Stimulated activated naive CD8-positive, alpha-beta T cell treated with anti-CD3 and anti-CD28 coated beads, Interleukin-15, Interleukin-2, amounts not matched to agents 100 ng/mL and 50 ng/mL, for 24 hours (primary cell): ENCODE measurements around the gene SLC31A2.

Experiments used
- H3K27ac Mint-ChIP-seq: one replicate; pipeline ENCODE4 v1.8.0; 2021; ENCODE audit warnings: mild to moderate bottlenecking, mixed read lengths
- H3K27me3 Mint-ChIP-seq: one replicate; pipeline ENCODE4 v1.8.0; 2021; ENCODE audit warnings: mixed read lengths
- H3K36me3 Mint-ChIP-seq: one replicate; pipeline ENCODE4 v1.8.0; 2021; ENCODE audit warnings: low read depth, mixed read lengths
- H3K4me1 Mint-ChIP-seq: one replicate; pipeline ENCODE4 v1.8.0; 2021; ENCODE audit warnings: low read depth, mixed read lengths
- H3K4me3 Mint-ChIP-seq: one replicate; pipeline ENCODE4 v1.8.0; 2021; ENCODE audit warnings: mild to moderate bottlenecking, mixed read lengths
- H3K9me3 Mint-ChIP-seq: one replicate; pipeline ENCODE4 v1.8.0; 2021; ENCODE audit warnings: mixed read lengths

SLC31A2 gene

DNA sequence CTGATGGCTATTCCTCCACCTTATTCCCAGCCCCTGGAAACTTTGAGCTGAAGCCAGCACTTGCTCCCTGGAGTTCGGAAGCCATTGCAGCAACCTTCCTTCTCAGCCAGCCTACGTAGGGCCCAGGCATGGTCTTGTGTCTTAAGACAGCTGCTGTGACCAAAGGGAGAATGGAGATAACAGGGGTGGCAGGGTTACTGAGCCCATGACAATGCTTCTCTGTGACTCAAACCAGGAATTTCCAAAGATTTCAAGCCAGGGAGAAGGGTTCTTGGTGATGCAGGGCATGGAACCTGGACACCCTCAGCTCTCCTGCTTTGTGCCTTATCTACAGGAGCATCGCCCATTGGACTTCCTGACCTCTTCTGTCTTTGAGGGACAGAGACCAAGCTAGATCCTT lies 12.2 kb downstream of the SLC31A2 start:
- no peak overlapping the region for H3K4me3 Mint-ChIP-seq
- H3K4me1 Mint-ChIP-seq = no peaks in the 10 kb centered on the region
- H3K9me3 Mint-ChIP-seq = no peaks in the 10 kb centered on the region
- H3K36me3 Mint-ChIP-seq = peaks cover 62% of the 10 kb centered on the region
- no peak overlapping the region for H3K27ac Mint-ChIP-seq
- H3K27me3 Mint-ChIP-seq = no peaks in the 10 kb centered on the region

GRCh38 chr9:113164536-113165300 lies 13.9 kb downstream of the SLC31A2 start:
- no peaks in the 10 kb centered on the region for H3K4me1 Mint-ChIP-seq
- H3K9me3 Mint-ChIP-seq = no peaks in the 10 kb centered on the region
- H3K4me3 Mint-ChIP-seq = no peak overlapping the region
- peaks cover 69% of the 10 kb centered on the region for H3K36me3 Mint-ChIP-seq
- H3K27ac Mint-ChIP-seq = no peak overlapping the region
- H3K27me3 Mint-ChIP-seq = no peaks in the 10 kb centered on the region

DNA sequence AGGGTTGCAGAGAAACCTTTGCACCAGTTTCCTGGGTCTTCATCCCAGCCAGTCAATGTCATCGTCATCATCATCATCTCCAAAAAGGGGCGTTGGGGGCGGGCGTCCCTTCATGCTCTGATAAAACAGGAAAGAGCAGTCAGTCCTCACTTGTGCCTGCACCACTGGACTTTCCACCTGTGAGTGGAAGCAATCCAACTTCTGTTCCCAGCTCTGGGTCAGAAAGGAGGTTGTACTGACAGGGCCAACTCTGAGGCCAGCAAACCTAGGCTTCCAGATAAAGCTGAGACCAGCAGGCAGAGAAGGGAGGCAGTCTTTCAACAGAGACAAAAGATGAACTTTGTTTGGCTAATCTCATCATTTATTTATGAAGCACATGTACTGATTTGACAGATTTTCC lies 15.2 kb downstream of the SLC31A2 start:
- Mint-ChIP-seq H3K36me3 (peaks cover 72% of the 10 kb centered on the region), H3K4me3 (no peak overlapping the region), H3K4me1 (no peaks in the 10 kb centered on the region), H3K9me3 (no peaks in the 10 kb centered on the region), H3K27me3 (no peaks in the 10 kb centered on the region), H3K27ac (peak overlapping the region; percentile 6)

DNA sequence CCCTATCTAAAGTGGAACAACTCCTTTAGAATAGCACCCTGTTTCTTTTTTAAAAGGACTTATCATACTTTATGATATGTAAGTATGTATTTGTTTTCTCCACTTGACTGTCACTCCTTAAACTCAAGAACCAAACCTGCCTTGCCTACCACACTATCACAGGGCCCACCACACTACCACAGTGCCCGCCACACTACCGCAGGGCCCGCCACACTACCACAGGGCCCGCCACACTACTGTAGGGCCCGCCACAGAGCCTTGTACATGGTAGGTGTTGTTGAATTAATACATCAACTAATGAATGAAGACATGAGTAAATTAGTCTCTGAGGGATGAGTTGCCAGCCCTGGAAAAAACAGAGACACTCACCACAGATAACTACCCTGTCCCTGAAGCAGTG lies 18.0 kb downstream of the SLC31A2 start:
- Mint-ChIP-seq H3K9me3 (peaks cover 8% of the 10 kb centered on the region), H3K4me1 (no peaks in the 10 kb centered on the region), H3K4me3 (no peak overlapping the region), H3K27me3 (no peaks in the 10 kb centered on the region), H3K27ac (no peak overlapping the region), H3K36me3 (peaks cover 80% of the 10 kb centered on the region)

GRCh38 chr9:113173341-113173740 lies 22.5 kb downstream of the SLC31A2 start:
- H3K4me1 Mint-ChIP-seq = no peaks in the 10 kb centered on the region
- no peak overlapping the region for H3K27ac Mint-ChIP-seq
- peaks cover 8% of the 10 kb centered on the region for H3K9me3 Mint-ChIP-seq
- H3K4me3 Mint-ChIP-seq = no peak overlapping the region
- H3K36me3 Mint-ChIP-seq = peaks cover 85% of the 10 kb centered on the region
- no peaks in the 10 kb centered on the region for H3K27me3 Mint-ChIP-seq

DNA sequence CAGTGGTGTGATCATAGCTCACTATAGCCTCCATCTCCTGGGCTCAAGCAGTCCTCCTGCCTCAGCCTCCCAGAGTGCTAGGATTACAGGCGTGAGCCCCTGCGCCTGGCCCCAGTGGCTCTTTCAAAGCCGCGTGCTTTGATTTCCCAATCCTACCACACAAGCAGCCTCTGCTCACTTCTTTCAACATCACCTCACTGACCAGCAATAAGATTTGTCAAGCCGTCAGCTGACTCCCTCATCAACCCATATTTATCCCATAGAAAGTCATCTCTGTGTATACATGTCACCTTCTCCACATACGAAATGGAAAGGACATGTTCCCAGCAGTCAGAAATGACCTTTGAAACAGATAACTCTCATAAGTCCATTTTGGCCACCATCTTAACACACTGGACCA lies 26.0 kb downstream of the SLC31A2 start:
- Mint-ChIP-seq H3K36me3 (peaks cover 88% of the 10 kb centered on the region), H3K27ac (no peak overlapping the region), H3K4me1 (no peaks in the 10 kb centered on the region), H3K4me3 (no peak overlapping the region), H3K9me3 (peaks cover 8% of the 10 kb centered on the region), H3K27me3 (no peaks in the 10 kb centered on the region)

GRCh38 chr9:113177251-113177650 lies 26.4 kb downstream of the SLC31A2 start:
- peaks cover 8% of the 10 kb centered on the region for H3K9me3 Mint-ChIP-seq
- H3K36me3 Mint-ChIP-seq = peaks cover 88% of the 10 kb centered on the region
- no peak overlapping the region for H3K27ac Mint-ChIP-seq
- H3K27me3 Mint-ChIP-seq = no peaks in the 10 kb centered on the region
- H3K4me3 Mint-ChIP-seq = no peak overlapping the region
- no peaks in the 10 kb centered on the region for H3K4me1 Mint-ChIP-seq

GRCh38 chr9:113178087-113178486 lies 27.3 kb downstream of the SLC31A2 start:
- Mint-ChIP-seq H3K27ac (no peak overlapping the region), H3K36me3 (peaks cover 88% of the 10 kb centered on the region), H3K4me1 (no peaks in the 10 kb centered on the region), H3K27me3 (no peaks in the 10 kb centered on the region), H3K4me3 (no peak overlapping the region), H3K9me3 (peaks cover under 1% of the 10 kb centered on the region)

GRCh38 chr9:113179839-113180238 lies 29.0 kb downstream of the SLC31A2 start:
- H3K4me3 Mint-ChIP-seq = no peak overlapping the region
- H3K27me3 Mint-ChIP-seq = no peaks in the 10 kb centered on the region
- H3K27ac Mint-ChIP-seq = no peak overlapping the region
- H3K4me1 Mint-ChIP-seq = no peaks in the 10 kb centered on the region
- H3K36me3 Mint-ChIP-seq = peaks cover 90% of the 10 kb centered on the region
- H3K9me3 Mint-ChIP-seq = no peaks in the 10 kb centered on the region

GRCh38 chr9:113181165-113181564 lies 30.4 kb downstream of the SLC31A2 start:
- Mint-ChIP-seq H3K27ac (no peak overlapping the region), H3K36me3 (peaks cover 87% of the 10 kb centered on the region), H3K4me3 (no peak overlapping the region), H3K4me1 (no peaks in the 10 kb centered on the region), H3K9me3 (no peaks in the 10 kb centered on the region), H3K27me3 (no peaks in the 10 kb centered on the region)

- H3K4me1 Mint-ChIP-seq = no peaks in the 10 kb centered on the region
- H3K27me3 Mint-ChIP-seq = no peaks in the 10 kb centered on the region
- no peak overlapping the region for H3K27ac Mint-ChIP-seq
- H3K4me3 Mint-ChIP-seq = no peak overlapping the region
- H3K9me3 Mint-ChIP-seq = no peaks in the 10 kb centered on the region
- H3K36me3 Mint-ChIP-seq = peaks cover 83% of the 10 kb centered on the region
These were observed 33.2 kb downstream of the SLC31A2 start for GRCh38 chr9:113183956-113184488.

DNA sequence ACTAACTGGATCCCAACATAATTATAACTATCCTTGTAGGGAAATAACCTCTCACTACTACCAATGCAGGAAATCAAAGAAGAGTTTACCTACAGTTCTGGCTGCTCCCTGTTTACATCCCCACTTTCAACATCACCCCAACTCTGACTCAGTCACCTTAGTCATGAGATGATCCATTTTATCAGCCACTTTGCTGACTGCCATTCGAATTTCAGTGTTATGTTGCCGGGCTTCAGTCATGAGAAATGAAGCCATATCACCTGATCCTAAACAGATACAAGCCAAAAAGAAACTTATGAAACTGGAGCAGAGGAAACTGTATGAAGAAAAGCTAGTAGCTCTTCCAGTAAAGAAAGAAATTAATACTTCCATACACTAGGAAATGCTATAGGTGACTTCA lies 33.7 kb downstream of the SLC31A2 start:
- Mint-ChIP-seq H3K36me3 (peaks cover 81% of the 10 kb centered on the region), H3K27me3 (no peaks in the 10 kb centered on the region), H3K27ac (no peak overlapping the region), H3K4me3 (no peak overlapping the region), H3K9me3 (no peaks in the 10 kb centered on the region), H3K4me1 (no peaks in the 10 kb centered on the region)

DNA sequence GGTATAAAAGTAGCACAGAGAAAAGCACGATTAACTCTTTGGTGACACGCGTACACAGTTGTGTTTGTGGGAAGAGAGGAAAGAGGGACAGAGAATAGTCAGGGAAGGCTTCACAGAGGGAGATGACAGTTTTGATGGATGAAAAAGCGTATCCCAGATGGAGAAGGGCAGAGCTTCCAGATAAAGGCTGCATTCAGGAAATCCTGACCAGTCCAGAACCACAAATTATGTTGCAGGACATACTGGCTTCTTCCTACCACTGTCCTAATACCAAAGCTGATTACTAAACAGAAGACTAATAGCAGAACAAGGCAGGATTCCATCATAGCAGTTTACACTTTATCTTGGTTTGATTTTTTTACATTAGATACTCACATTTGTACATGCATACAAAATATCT lies 34.5 kb downstream of the SLC31A2 start:
- H3K36me3 Mint-ChIP-seq = peaks cover 80% of the 10 kb centered on the region
- no peaks in the 10 kb centered on the region for H3K27me3 Mint-ChIP-seq
- H3K27ac Mint-ChIP-seq = no peak overlapping the region
- no peak overlapping the region for H3K4me3 Mint-ChIP-seq
- no peaks in the 10 kb centered on the region for H3K9me3 Mint-ChIP-seq
- no peaks in the 10 kb centered on the region for H3K4me1 Mint-ChIP-seq

DNA sequence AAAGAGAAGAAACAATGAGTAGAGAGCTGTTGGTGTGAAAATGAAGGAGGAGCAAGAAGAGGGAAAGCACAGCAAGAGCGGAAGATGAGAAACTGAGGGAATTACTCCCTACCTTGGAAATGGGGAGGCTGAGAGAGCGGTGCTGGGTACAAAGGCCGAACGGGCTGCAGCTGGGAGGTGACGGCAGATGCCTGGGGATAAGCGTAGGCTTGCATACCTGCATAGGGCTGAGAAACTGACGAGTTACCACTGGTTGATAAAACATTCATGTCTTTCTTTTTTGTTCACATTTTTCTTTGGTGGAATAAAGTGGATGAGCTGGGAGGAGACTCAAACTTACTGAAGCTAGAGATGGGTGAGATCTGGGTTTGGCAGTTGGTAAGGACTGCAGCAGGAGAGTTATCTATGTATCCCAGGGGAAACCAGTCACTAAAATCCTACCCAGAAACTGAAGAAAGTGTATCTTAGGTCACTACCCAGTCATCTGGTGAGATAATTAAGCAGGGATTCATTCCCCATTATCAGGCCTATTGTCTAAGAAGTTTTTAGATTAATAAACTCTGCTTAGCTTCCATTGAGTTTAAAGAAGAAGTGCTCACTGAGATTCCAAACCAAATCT lies 35.4 kb downstream of the SLC31A2 start:
- no peaks in the 10 kb centered on the region for H3K4me1 Mint-ChIP-seq
- no peaks in the 10 kb centered on the region for H3K27me3 Mint-ChIP-seq
- H3K4me3 Mint-ChIP-seq = no peak overlapping the region
- peaks cover 76% of the 10 kb centered on the region for H3K36me3 Mint-ChIP-seq
- no peak overlapping the region for H3K27ac Mint-ChIP-seq
- no peaks in the 10 kb centered on the region for H3K9me3 Mint-ChIP-seq

- no peak overlapping the region for H3K4me3 Mint-ChIP-seq
- no peaks in the 10 kb centered on the region for H3K9me3 Mint-ChIP-seq
- no peak overlapping the region for H3K27ac Mint-ChIP-seq
- H3K36me3 Mint-ChIP-seq = peaks cover 72% of the 10 kb centered on the region
- no peaks in the 10 kb centered on the region for H3K27me3 Mint-ChIP-seq
- no peaks in the 10 kb centered on the region for H3K4me1 Mint-ChIP-seq
These were observed 37.3 kb downstream of the SLC31A2 start for GRCh38 chr9:113187929-113188595.
